HCT116 (cell line): ENCODE results near the gene MYL6B. TPM values are rescaled to one million over a fixed set of nuclear protein-coding genes. Genes with fewer than 3 reads are reported as not detected.

ENCODE experiments used
- ATAC-seq: fragments of 200-7000 bp; cut with Tn5 transposase; 2 replicates; pipeline ENCODE4 v1.9.1; 2020; ENCODE audit warnings: mild to moderate bottlenecking, moderate library complexity
- BruUV-seq: library from RNA; stranded (reverse); fragments of 400-500 nt; replicated peaks from 2 replicates; lab custom pipeline; 2021; lab: Mats Ljungman, UMichigan
- CTCF ChIA-PET: fragments of 300-600 bp; sonication (Branson Sonifier 250); formaldehyde crosslinking; loops from one replicate; lab custom pipeline; 2021; ENCODE audit warnings: antibody characterized with exemption; lab: Charles Lee
- POLR2A ChIA-PET: fragments of 300-600, 350-600 bp; sonication (Branson Sonifier 250); formaldehyde crosslinking; loops from one replicate; lab custom pipeline; 2021; ENCODE audit warnings: antibody characterized with exemption; lab: Charles Lee
- RAD21 ChIA-PET, 2 experiments: fragments of 300-600 bp; sonication (Branson Sonifier 250); formaldehyde crosslinking; loops; one replicate each; lab custom pipeline; 2023; ENCODE audit warnings: low total read pairs in 2 of 2; ENCODE audit not compliant: uncharacterized antibody in 2 of 2, unreplicated experiment in 2 of 2, low non-redundant PET in 1 of 2; lab: Charles Lee
- DNase-seq: peaks from one replicate; pipeline ENCODE4 v3.0.0-alpha.2; 2010; ENCODE audit warnings: low read depth, low spot score
- H2AFZ ChIP-seq: fragments of 200-600 bp; shearing (Covaris generic), sonication (generic); 2 replicates; pipeline ENCODE4 v1.6.1; 2017; ENCODE audit warnings: low read depth, mixed run types, mixed read lengths, antibody characterized with exemption, low read length; ENCODE audit not compliant: poor library complexity, severe bottlenecking
- H3K27ac ChIP-seq: 2 replicates; pipeline ENCODE4 v1.5.1; 2012; ENCODE audit warnings: low read depth, low read length
- H3K27me3 ChIP-seq: fragments of 200-600 bp; sonication (generic); 2 replicates; pipeline ENCODE4 v1.6.1; 2016; ENCODE audit warnings: mixed run types, low read length, mixed read lengths; ENCODE audit not compliant: insufficient read depth
- H3K36me3 ChIP-seq, 2 experiments: fragments of 200-500 bp in 1 of 2; fragments of 200-600 bp in 1 of 2; sonication (Bioruptor generic) in 1 of 2; sonication (generic) in 1 of 2; 2 replicates each; pipeline versions ENCODE4 v1.5.1 to v1.6.1; 2014 to 2016; ENCODE audit warnings: low read length in 2 of 2, inconsistent platforms in 1 of 2, mixed read lengths in 1 of 2, mixed run types in 1 of 2; ENCODE audit not compliant: insufficient read depth in 2 of 2, control insufficient read depth in 1 of 2
- H3K4me1 ChIP-seq, 2 experiments: fragments of 200-600 bp in 1 of 2; sonication (generic) in 1 of 2; 2 replicates each; pipeline versions ENCODE4 v1.5.1 to v1.6.1; 2012 to 2017; ENCODE audit warnings: low read length in 2 of 2, inconsistent platforms in 1 of 2, mild to moderate bottlenecking in 1 of 2, mixed read lengths in 1 of 2, mixed run types in 1 of 2, moderate library complexity in 1 of 2; ENCODE audit not compliant: insufficient read depth in 2 of 2, control insufficient read depth in 1 of 2
- H3K4me2 ChIP-seq: fragments of 200-600 bp; sonication (generic); 2 replicates; pipeline ENCODE4 v1.6.1; 2017; ENCODE audit warnings: mixed run types, low read length, mixed read lengths
- H3K4me3 ChIP-seq, 2 experiments: fragments of 200-600 bp in 1 of 2; sonication (generic) in 1 of 2; replicated peaks in 1 of 2; 2 replicates each; pipeline ENCODE4 v1.5.1; 2011 to 2016; ENCODE audit warnings: low read length in 2 of 2, control low read depth in 1 of 2, low read depth in 1 of 2, mild to moderate bottlenecking in 1 of 2, mixed read lengths in 1 of 2, mixed run types in 1 of 2
- H3K79me2 ChIP-seq: fragments of 200-600 bp; sonication (generic); 2 replicates; pipeline ENCODE4 v1.6.1; 2017; ENCODE audit warnings: mild to moderate bottlenecking, mixed run types, low read length, moderate library complexity, mixed read lengths; ENCODE audit not compliant: insufficient read depth
- H3K9ac ChIP-seq: fragments of 200-600 bp; sonication (generic); 2 replicates; pipeline ENCODE4 v1.6.1; 2016; ENCODE audit warnings: low read length, mixed read lengths
- H3K9me2 ChIP-seq: fragments of 200-600 bp; sonication (generic), shearing (Covaris generic); 2 replicates; pipeline ENCODE4 v1.6.1; 2017; ENCODE audit warnings: mixed run types, mild to moderate bottlenecking, moderate library complexity; ENCODE audit not compliant: insufficient read depth
- H3K9me3 ChIP-seq, 2 experiments: fragments of 200-500 bp in 1 of 2; fragments of 200-600 bp in 1 of 2; sonication (Bioruptor generic) in 1 of 2; sonication (generic) in 1 of 2; 2 replicates each; pipeline ENCODE4 v1.6.1; 2014 to 2017; ENCODE audit warnings: low read length in 2 of 2, mixed read lengths in 2 of 2, inconsistent platforms in 1 of 2, low read depth in 1 of 2, mild to moderate bottlenecking in 1 of 2, mixed run types in 1 of 2, moderate library complexity in 1 of 2; ENCODE audit not compliant: control insufficient read depth in 1 of 2, insufficient read depth in 1 of 2
- H4K20me1 ChIP-seq: fragments of 200-600 bp; sonication (generic), shearing (Covaris generic); 2 replicates; pipeline ENCODE4 v1.6.1; 2017; ENCODE audit warnings: mixed run types, mild to moderate bottlenecking, moderate library complexity; ENCODE audit not compliant: insufficient read depth
- ATF3 ChIP-seq: IDR thresholded peaks from 2 replicates; pipeline ENCODE4 v1.6.1; 2012
- CBX3 ChIP-seq: IDR thresholded peaks from 2 replicates; pipeline ENCODE4 v1.6.1; 2012; ENCODE audit warnings: low read depth
- CEBPB ChIP-seq: IDR thresholded peaks from 2 replicates; pipeline ENCODE4 v1.6.1; 2012; ENCODE audit warnings: low read depth
- CTCF ChIP-seq, 3 experiments: fragments of 200-600 bp in 1 of 3; sonication (generic) in 1 of 3; IDR thresholded peaks in 2 of 3; conservative IDR thresholded peaks in 1 of 3; 2 replicates each; pipeline ENCODE4 v1.5.1; 2012 to 2017; ENCODE audit warnings: low read depth in 2 of 3, low read length in 2 of 3, antibody characterized with exemption in 1 of 3, borderline replicate concordance in 1 of 3, control low read depth in 1 of 3, mild to moderate bottlenecking in 1 of 3, mixed read lengths in 1 of 3, mixed run types in 1 of 3, moderate library complexity in 1 of 3; ENCODE audit not compliant: insufficient read depth in 1 of 3
- EGR1 ChIP-seq: IDR thresholded peaks from 2 replicates; pipeline ENCODE4 v1.6.1; 2012; ENCODE audit warnings: low read depth
- ELF1 ChIP-seq: IDR thresholded peaks from 2 replicates; pipeline ENCODE4 v1.6.1; 2012; ENCODE audit warnings: low read depth, borderline replicate concordance
- EZH2 ChIP-seq: fragments of 200-600 bp; sonication (generic); IDR thresholded peaks from 2 replicates; pipeline ENCODE4 v1.6.1; 2017; ENCODE audit warnings: antibody characterized with exemption, mixed run types
- MAX ChIP-seq: IDR thresholded peaks from 2 replicates; pipeline ENCODE4 v1.6.1; 2012
- POLR2A ChIP-seq: IDR thresholded peaks from 2 replicates; pipeline ENCODE4 v1.7.0; 2011; ENCODE audit warnings: borderline replicate concordance; ENCODE audit not compliant: insufficient read depth, insufficient read length; ENCODE audit errors: extremely low read depth
- POLR2AphosphoS5 ChIP-seq: IDR thresholded peaks from 2 replicates; pipeline ENCODE4 v1.6.1; 2011; ENCODE audit warnings: mild to moderate bottlenecking, low read depth, low read length, moderate library complexity
- REST ChIP-seq: IDR thresholded peaks from 2 replicates; pipeline ENCODE4 v1.6.1; 2012; ENCODE audit warnings: low read depth
- SIN3A ChIP-seq: IDR thresholded peaks from 2 replicates; pipeline ENCODE4 v1.6.1; 2012; ENCODE audit warnings: low read depth
- SP1 ChIP-seq: IDR thresholded peaks from 2 replicates; pipeline ENCODE4 v1.6.1; 2012; ENCODE audit warnings: low read depth
- TCF7L2 ChIP-seq: IDR thresholded peaks from 2 replicates; pipeline ENCODE4 v1.7.0; 2011; ENCODE audit warnings: borderline replicate concordance, inconsistent platforms; ENCODE audit not compliant: insufficient read depth, insufficient read length; ENCODE audit errors: extremely low read depth
- YY1 ChIP-seq: IDR thresholded peaks from 2 replicates; pipeline ENCODE4 v1.6.1; 2011; ENCODE audit warnings: low read length, low read depth, moderate library complexity, mild to moderate bottlenecking; ENCODE audit not compliant: insufficient replicate concordance; ENCODE audit errors: extremely low read depth
- ZBTB33 ChIP-seq: IDR thresholded peaks from 2 replicates; pipeline ENCODE4 v1.6.1; 2011; ENCODE audit warnings: mild to moderate bottlenecking, low read length, moderate library complexity; ENCODE audit not compliant: insufficient replicate concordance; ENCODE audit errors: extremely low read depth
- ZFX ChIP-seq: fragments of 450-650 bp; IDR thresholded peaks from 2 replicates; pipeline ENCODE4 v1.6.1; 2017
- intact Hi-C: fragments of 100-400 bp; cut with micrococcal nuclease; formaldehyde crosslinking; loops from 2 replicates; pipeline ENCODE4 v1.10.0; 2022
- total RNA-seq: library from RNA; stranded (reverse); gene quantifications from one replicate; pipeline ENCODE4 v1.2.1, GENCODE V29; 2021; ENCODE audit not compliant: unreplicated experiment

Gene MYL6B
- total RNA-seq, 1 experiment from 2014 or later = 94.3 TPM

GRCh38 chr12:56104109-56104814 lies 48.1 kb upstream of the MYL6B start, which contains the start of gene PA2G4:
Gene PA2G4 (plus strand): TSS chr12:56104559. CDS start chr12:56104738, 179 bp downstream.
- no peak within 1 kb of the TSS for H2AFZ ChIP-seq
- no peaks in the 10 kb centered on the region for H3K9me3 ChIP-seq
- TF ChIP-seq ZBTB33 = peak; percentile 89
- no peak for TF ChIP-seq REST
- TF ChIP-seq POLR2A = peak; percentile 92
- TF ChIP-seq CBX3 = 0 out of 2 replicates have a peak, but pooled peaks have one; percentile 43
- peak; percentile 95 for TF ChIP-seq MAX
- no peak for TF ChIP-seq EZH2
- no peak for TF ChIP-seq EGR1
- TF ChIP-seq TCF7L2 = peak; percentile 16
- TF ChIP-seq ZFX = peak; percentile 81
- TF ChIP-seq POLR2AphosphoS5 = peak; percentile 97
- TF ChIP-seq CEBPB = no peak
- peak; percentile 78; the same call in 1 of the 2 replicates for TF ChIP-seq SIN3A
- peak; percentile 57 for TF ChIP-seq YY1
- no peak for TF ChIP-seq ATF3
- peak; percentile 77 for TF ChIP-seq SP1
- no peak for TF ChIP-seq CTCF (IDR thresholded peaks at IDR 0.05 in 2 of 3, conservative IDR thresholded peaks at IDR 0.05 in 1 of 3; ENCODE audit: borderline replicate concordance in 1 of 3, insufficient read depth in 1 of 3, low read depth in 2 of 3, low read length in 2 of 3)
- TF ChIP-seq ELF1 = peak; percentile 40; the same call in 1 of the 2 replicates

More at GRCh38 chr12:56104109-56104814, 48.1 kb upstream of the MYL6B start, which contains the start of gene PA2G4:
- H3K4me1 ChIP-seq = peaks cover 9 to 26% of the 10 kb centered on the region in 2 experiments
- ChIA-PET RAD21 (interaction anchor here in 1 of 2 experiments (0.6 to 1.0 kb wide), 2 partner anchors 23 to 998 kb away, joined by 3 read pairs; no protein-coding TSS in a partner anchor), CTCF (interaction anchor here (0.6 to 1.6 kb wide), 11 partner anchors 9 to 524 kb away, joined by 3 to 13 read pairs (median 4); partner anchors contain the start of genes ERBB3, ESYT1 and ZC3H10), POLR2A (interaction anchor here (0.7 to 2.6 kb wide), 24 partner anchors 8 to 366 kb away, joined by 3 to 75 read pairs (median 4); partner anchors contain the start of genes ESYT1, MYL6B, ORMDL2 and RNF41)
- peaks cover 34 to 51% of the 10 kb centered on the region in 2 experiments for H3K36me3 ChIP-seq
- H3K9ac ChIP-seq = peak within 1 kb of the TSS; percentile 100
- peak within 1 kb of the TSS; percentile 88 to 98 for H3K4me3 ChIP-seq
- H3K79me2 ChIP-seq = peaks cover 49% of the 10 kb centered on the region
- H3K9me2 ChIP-seq = no peaks in the 10 kb centered on the region
- no TSS peak for BruUV-seq
- H4K20me1 ChIP-seq = peaks cover 7% of the 10 kb centered on the region; the same call in 1 of the 2 replicates
- intact Hi-C loops = loop anchor here (1.0 to 2.0 kb wide), 3 partner anchors 12 to 57 kb away; partner anchors contain the start of gene RPL41
- no peaks in the 10 kb centered on the region for H3K27me3 ChIP-seq
- peak; percentile 95 for ATAC-seq
- H3K4me2 ChIP-seq = peak within 1 kb of the TSS; percentile 93
- H3K27ac ChIP-seq = peak within 1 kb of the TSS; percentile 94
- peak; percentile 98 for DNase-seq
